ENCODE data around the gene FIGLA. TPM values are rescaled to one million over a fixed set of nuclear protein-coding genes. Genes with fewer than 3 reads are reported as not detected.

The FIGLA gene
- total RNA-seq, 2 experiments from 2014 or later, result not detected

GRCh38 chr2:70767079-70767698 lies 23.3 kb downstream of the FIGLA start:
- Mint-ChIP-seq H3K27ac (no peak overlapping the region), H3K36me3 (peaks cover 2% of the 10 kb centered on the region), H3K4me1 (ENCODE audit: low read depth) (peaks cover 12% of the 10 kb centered on the region), H3K4me3 (peak overlapping the region; percentile 67), H3K27me3 (peaks cover 46% of the 10 kb centered on the region), H3K9me3 (no peaks in the 10 kb centered on the region)
- intact Hi-C loops (cut with micrococcal nuclease), result no loop called here
- ChIA-PET POLR2A (no interaction called here), CTCF (interaction anchor here (0.7 to 2.2 kb wide), 6 partner anchors 14 to 463 kb away, joined by 3 to 8 read pairs (median 6); no protein-coding TSS in a partner anchor)
- peak; percentile 20 for DNase-seq

DNA sequence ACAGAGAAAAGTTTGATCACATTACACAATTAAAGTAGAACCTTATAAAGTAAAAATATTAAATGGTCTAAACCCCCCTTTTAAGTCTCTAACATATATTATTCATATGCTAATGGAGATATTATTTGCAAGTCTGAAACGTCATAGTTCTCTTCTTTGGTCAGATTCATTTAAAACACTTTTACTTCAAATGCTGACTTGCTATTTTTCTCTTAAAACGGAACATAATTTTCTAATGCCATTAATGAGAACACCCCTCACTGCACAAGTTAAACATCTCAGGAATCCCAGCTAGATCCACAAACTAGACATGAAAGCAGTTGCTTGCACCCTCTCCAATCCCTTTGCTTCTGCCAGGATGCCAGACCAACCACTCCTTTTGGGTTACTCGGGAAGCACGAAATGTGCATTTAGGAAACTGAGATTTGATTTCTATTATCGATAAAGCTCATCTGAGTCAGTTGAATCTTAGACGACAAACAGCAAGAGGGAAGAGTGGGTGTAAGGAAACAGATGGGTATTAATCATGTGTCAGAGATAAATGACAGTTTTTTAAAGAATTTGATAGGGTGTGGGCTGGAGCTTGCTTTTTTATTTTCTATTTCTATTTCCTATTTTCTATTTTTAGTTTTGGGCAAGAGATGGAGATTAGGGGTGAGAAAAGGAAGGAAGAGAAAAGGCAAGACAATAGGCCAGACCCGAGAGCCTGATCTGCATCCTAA lies 23.9 kb downstream of the FIGLA start:
- no peak for DNase-seq
- ChIA-PET POLR2A (no interaction called here), CTCF (no interaction called here)
- Mint-ChIP-seq H3K9me3 (no peaks in the 10 kb centered on the region), H3K36me3 (peaks cover 2% of the 10 kb centered on the region), H3K4me3 (peak overlapping the region; percentile 67), H3K4me1 (ENCODE audit: low read depth) (peaks cover 12% of the 10 kb centered on the region), H3K27me3 (peaks cover 46% of the 10 kb centered on the region), H3K27ac (no peak overlapping the region)
- intact Hi-C loops (cut with micrococcal nuclease), result no loop called here

DNA sequence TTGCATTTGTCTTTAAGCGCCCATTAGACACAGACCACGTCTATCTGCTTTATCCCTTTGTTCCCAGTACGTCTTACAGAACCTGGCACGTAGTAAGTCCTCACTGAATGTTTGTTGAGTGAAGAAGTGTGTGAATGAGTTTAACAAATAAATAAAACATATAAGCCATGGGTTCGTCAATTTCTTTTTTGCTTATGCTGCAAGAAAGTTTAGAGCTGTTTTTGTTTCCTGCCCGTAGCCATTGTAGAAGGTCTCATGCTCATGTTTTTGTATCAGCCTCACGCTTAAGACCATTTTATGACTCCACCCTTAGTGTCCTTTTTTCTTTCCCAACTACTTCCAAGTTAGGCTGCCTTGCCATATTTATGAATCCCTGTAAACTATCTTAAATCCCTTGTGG lies 24.9 kb downstream of the FIGLA start:
- no peak overlapping the region for H3K27ac Mint-ChIP-seq
- no peak for DNase-seq
- POLR2A ChIA-PET, result interaction anchor here (0.6 kb wide), 1 partner anchor 512 kb away, joined by 3 read pairs; no protein-coding TSS in a partner anchor
- peaks cover 39% of the 10 kb centered on the region for H3K27me3 Mint-ChIP-seq
- intact Hi-C loops (cut with micrococcal nuclease), result no loop called here
- H3K9me3 Mint-ChIP-seq, result no peaks in the 10 kb centered on the region
- peaks cover 2% of the 10 kb centered on the region for H3K36me3 Mint-ChIP-seq
- CTCF ChIA-PET, result no interaction called here
- peaks cover 12% of the 10 kb centered on the region for H3K4me1 Mint-ChIP-seq (ENCODE audit: low read depth)
- no peak overlapping the region for H3K4me3 Mint-ChIP-seq

DNA sequence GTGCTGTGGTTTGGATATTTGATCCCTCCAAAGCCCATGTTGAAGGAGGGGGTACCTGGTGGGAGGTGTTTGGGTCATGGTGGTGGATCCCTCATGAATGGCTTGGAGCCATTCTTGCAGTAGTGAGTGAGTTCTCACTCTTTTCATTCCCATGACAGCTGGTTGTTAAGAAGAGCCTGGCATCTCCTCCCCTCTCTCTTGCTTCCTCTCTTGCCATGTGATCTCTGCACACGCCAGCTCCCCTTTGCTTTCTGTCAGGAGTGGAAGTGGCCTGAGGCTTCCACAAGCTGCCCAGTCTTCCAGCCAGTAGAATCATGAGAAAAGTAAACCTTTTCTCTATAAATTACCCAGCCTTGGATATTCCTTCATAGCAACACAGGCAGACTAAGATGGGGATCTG lies 31.0 kb downstream of the FIGLA start:
- H3K4me3 Mint-ChIP-seq, result no peak overlapping the region
- no peak for DNase-seq
- H3K36me3 Mint-ChIP-seq, result no peaks in the 10 kb centered on the region
- H3K27me3 Mint-ChIP-seq, result peaks cover 19% of the 10 kb centered on the region
- intact Hi-C loops (cut with micrococcal nuclease), result no loop called here
- ChIA-PET POLR2A (no interaction called here), CTCF (interaction anchor here (0.7 kb wide), 1 partner anchor 158 kb away, joined by 4 read pairs; no protein-coding TSS in a partner anchor)
- H3K4me1 Mint-ChIP-seq (ENCODE audit: low read depth), result no peaks in the 10 kb centered on the region
- no peaks in the 10 kb centered on the region for H3K9me3 Mint-ChIP-seq
- no peak overlapping the region for H3K27ac Mint-ChIP-seq

DNA sequence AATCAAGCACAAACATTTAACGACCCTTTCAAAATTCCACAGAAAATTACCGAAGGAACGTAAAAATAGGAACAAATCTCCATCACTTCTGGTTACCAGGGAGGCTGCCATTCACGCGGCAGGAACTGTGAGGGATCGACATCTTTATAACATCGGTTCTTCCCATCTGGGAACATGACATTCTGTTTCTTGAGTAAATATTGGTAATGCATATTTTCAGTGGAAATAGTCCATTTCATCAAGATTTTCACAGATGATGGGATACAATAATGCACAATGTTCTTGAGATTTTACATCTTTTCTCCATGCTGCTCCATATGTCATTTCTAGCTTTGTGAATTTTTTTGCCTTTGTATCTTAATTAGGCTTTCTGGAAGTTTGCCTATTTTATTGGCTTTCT lies 32.5 kb downstream of the FIGLA start:
- ChIA-PET POLR2A (no interaction called here), CTCF (no interaction called here)
- no peak for DNase-seq
- Mint-ChIP-seq H3K27me3 (peaks cover 15% of the 10 kb centered on the region), H3K9me3 (no peaks in the 10 kb centered on the region), H3K36me3 (no peaks in the 10 kb centered on the region), H3K4me3 (no peak overlapping the region), H3K4me1 (ENCODE audit: low read depth) (no peaks in the 10 kb centered on the region), H3K27ac (no peak overlapping the region)
- intact Hi-C loops (cut with micrococcal nuclease), result no loop called here

DNA sequence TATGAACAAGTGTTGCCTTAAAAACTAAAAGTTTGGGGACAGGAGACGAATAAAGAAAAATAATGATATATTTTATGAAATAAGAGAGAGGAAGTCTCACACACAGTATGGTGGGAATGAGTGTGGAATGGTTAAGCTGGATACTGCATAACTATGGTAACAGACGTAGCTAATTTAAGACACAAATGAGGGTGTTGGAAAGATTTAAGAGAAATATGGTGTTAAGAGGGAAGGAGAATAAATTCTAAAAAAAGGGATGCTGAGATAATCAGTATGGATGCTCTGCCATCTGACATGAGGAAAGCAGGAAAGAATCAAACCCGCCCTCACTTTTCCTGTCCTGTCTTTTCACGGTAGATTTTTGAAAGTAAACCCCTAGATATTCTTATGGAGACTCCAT lies 33.1 kb downstream of the FIGLA start:
- H3K4me1 Mint-ChIP-seq (ENCODE audit: low read depth), result no peaks in the 10 kb centered on the region
- ChIA-PET POLR2A (interaction anchor here (0.6 kb wide), 1 partner anchor 125 kb away, joined by 3 read pairs; no protein-coding TSS in a partner anchor), CTCF (no interaction called here)
- H3K27me3 Mint-ChIP-seq, result peaks cover 15% of the 10 kb centered on the region
- no peaks in the 10 kb centered on the region for H3K9me3 Mint-ChIP-seq
- H3K4me3 Mint-ChIP-seq, result no peak overlapping the region
- intact Hi-C loops (cut with micrococcal nuclease), result no loop called here
- no peak overlapping the region for H3K27ac Mint-ChIP-seq
- DNase-seq, result no peak
- H3K36me3 Mint-ChIP-seq, result no peaks in the 10 kb centered on the region

- Mint-ChIP-seq H3K4me3 (no peak overlapping the region), H3K36me3 (no peaks in the 10 kb centered on the region), H3K9me3 (no peaks in the 10 kb centered on the region), H3K27ac (no peak overlapping the region), H3K4me1 (ENCODE audit: low read depth) (no peaks in the 10 kb centered on the region), H3K27me3 (peaks cover 15% of the 10 kb centered on the region)
- CTCF ChIA-PET, result no interaction called here
- intact Hi-C loops (cut with micrococcal nuclease), result no loop called here
- DNase-seq, result no peak
- POLR2A ChIA-PET, result no interaction called here
Measured at GRCh38 chr2:70756128-70756527, 34.3 kb downstream of the FIGLA start.

DNA sequence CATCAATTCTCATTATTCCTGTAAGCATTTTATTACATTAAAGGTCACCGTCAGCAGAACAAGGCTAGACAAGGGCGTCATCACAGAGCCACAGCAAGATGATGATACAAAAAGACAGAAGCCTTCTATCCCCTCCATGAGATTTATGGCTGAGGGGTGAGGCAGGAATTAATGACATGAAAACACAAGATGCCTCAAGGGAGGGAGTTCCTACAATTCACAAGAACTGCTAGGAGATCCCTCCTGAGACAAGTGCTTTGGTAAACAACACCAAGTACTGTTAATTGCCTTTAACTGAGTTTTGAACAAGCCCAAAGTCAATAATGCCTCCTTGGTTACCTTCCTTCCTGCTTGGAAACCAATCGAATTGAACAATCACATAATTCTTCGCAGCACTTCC lies 36.5 kb downstream of the FIGLA start:
- Mint-ChIP-seq H3K4me1 (ENCODE audit: low read depth) (no peaks in the 10 kb centered on the region), H3K9me3 (no peaks in the 10 kb centered on the region), H3K27ac (no peak overlapping the region), H3K36me3 (no peaks in the 10 kb centered on the region), H3K27me3 (peaks cover 19% of the 10 kb centered on the region), H3K4me3 (no peak overlapping the region)
- intact Hi-C loops (cut with micrococcal nuclease), result no loop called here
- CTCF ChIA-PET, result no interaction called here
- DNase-seq, result no peak
- POLR2A ChIA-PET, result no interaction called here

DNA sequence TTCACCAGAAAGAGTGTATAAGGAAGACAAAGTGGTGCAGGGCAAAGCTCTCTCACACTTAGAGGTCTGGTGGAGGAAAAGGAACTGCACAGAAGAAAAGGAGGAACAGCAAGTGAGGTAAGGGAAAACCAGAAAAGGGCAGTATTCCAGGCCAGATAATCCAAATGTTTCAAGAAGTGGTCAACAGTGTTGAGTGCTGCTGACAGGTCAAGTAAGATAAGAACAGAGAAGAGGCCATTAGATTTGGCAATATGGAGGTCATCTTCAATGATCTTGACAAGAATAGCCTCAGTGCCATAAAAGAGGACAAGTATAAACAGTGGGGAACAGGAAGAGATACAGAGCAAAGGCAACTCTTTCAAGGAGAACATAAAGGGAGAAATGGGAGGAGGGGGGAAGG lies 37.4 kb downstream of the FIGLA start:
- CTCF ChIA-PET, result no interaction called here
- H3K27me3 Mint-ChIP-seq, result peaks cover 16% of the 10 kb centered on the region

DNA sequence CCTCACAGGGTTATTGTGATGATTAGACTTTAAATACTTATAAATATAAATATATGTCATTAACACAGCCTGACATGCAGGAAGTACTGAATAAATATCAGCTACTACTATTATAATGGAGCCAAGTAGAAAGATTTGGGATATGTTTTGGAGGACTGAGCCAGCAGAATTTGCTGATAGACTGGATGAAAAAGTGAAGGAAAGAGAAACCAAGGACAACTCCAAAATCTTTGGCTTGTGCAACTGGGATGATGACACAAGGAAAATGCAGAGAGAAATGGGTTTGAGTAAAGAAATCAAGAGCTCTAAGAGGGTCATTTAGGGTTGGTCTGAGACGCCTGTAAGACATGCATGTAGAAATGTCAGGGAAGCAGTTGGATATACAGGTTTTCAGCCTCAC lies 38.0 kb downstream of the FIGLA start:
- intact Hi-C loops (cut with micrococcal nuclease), result no loop called here
- peaks cover 15% of the 10 kb centered on the region for H3K27me3 Mint-ChIP-seq
- no peaks in the 10 kb centered on the region for H3K4me1 Mint-ChIP-seq (ENCODE audit: low read depth)
- H3K36me3 Mint-ChIP-seq, result no peaks in the 10 kb centered on the region
- no peak overlapping the region for H3K4me3 Mint-ChIP-seq
- peaks cover 1% of the 10 kb centered on the region for H3K9me3 Mint-ChIP-seq
- ChIA-PET POLR2A (no interaction called here), CTCF (no interaction called here)
- no peak overlapping the region for H3K27ac Mint-ChIP-seq
- no peak for DNase-seq

More for the DNA sequence above, 37.4 kb downstream of the FIGLA start:
- POLR2A ChIA-PET, result no interaction called here
- no peaks in the 10 kb centered on the region for H3K9me3 Mint-ChIP-seq
- H3K36me3 Mint-ChIP-seq, result no peaks in the 10 kb centered on the region
- intact Hi-C loops (cut with micrococcal nuclease), result no loop called here
- DNase-seq, result no peak
- H3K4me1 Mint-ChIP-seq (ENCODE audit: low read depth), result no peaks in the 10 kb centered on the region
- no peak overlapping the region for H3K4me3 Mint-ChIP-seq
- H3K27ac Mint-ChIP-seq, result no peak overlapping the region

GRCh38 chr2:70751881-70752280 lies 38.6 kb downstream of the FIGLA start:
- H3K27me3 Mint-ChIP-seq, result peaks cover 16% of the 10 kb centered on the region
- no peaks in the 10 kb centered on the region for H3K4me1 Mint-ChIP-seq (ENCODE audit: low read depth)
- H3K9me3 Mint-ChIP-seq, result peaks cover 3% of the 10 kb centered on the region
- DNase-seq, result no peak
- intact Hi-C loops (cut with micrococcal nuclease), result no loop called here
- H3K27ac Mint-ChIP-seq, result no peak overlapping the region
- CTCF ChIA-PET, result no interaction called here
- H3K4me3 Mint-ChIP-seq, result no peak overlapping the region
- no peaks in the 10 kb centered on the region for H3K36me3 Mint-ChIP-seq
- POLR2A ChIA-PET, result no interaction called here

DNA sequence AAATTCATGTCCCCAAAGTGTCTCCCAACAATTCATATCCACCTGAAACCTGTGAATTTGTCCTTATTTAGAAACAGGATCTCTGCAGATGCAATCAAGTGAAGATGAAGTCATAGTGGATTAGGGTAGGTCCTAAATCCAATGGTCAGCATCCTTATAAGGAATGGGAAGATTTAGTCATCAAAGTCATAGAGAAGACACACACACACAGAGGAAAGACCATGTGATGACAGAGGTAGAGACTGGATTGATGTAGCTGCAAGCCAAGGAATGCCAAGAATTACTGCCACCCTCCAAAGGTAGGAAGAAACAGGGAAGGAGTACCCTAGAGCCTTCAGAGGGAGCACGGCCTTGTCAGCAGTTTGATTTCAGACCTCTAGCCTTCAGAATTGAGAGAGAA lies 40.1 kb downstream of the FIGLA start:
- intact Hi-C loops (cut with micrococcal nuclease), result no loop called here
- POLR2A ChIA-PET, result no interaction called here
- H3K36me3 Mint-ChIP-seq, result no peaks in the 10 kb centered on the region
- H3K4me3 Mint-ChIP-seq, result no peak overlapping the region
- CTCF ChIA-PET, result no interaction called here
- no peak for DNase-seq
- peaks cover 3% of the 10 kb centered on the region for H3K9me3 Mint-ChIP-seq
- H3K27ac Mint-ChIP-seq, result no peak overlapping the region
- H3K27me3 Mint-ChIP-seq, result peaks cover 12% of the 10 kb centered on the region
- no peaks in the 10 kb centered on the region for H3K4me1 Mint-ChIP-seq (ENCODE audit: low read depth)
